Right atrium auricular region (tissue), 2 donors: Measurements from ENCODE around the gene CACNA2D3. TPM values are rescaled to one million over a fixed set of nuclear protein-coding genes. Genes with fewer than 3 reads are reported as not detected.

Source experiments
- DNase-seq: peaks from one replicate; pipeline ENCODE4 v3.0.0-alpha.2; 2019; ENCODE audit warnings: low spot score
- H3K27ac ChIP-seq, 2 donors: fragments of 200-600 bp; sonication (generic); 1 replicate in 1 of 2; 2 replicates in 1 of 2; pipeline ENCODE4 v1.5.1; 2016 to 2019
- H3K27me3 ChIP-seq, 2 donors: fragments of 200-600 bp; sonication (generic); one replicate each; pipeline versions ENCODE4 v1.5.1 to v1.6.0; 2017 to 2019
- H3K36me3 ChIP-seq: fragments of 200-600 bp; sonication (generic); one replicate; pipeline ENCODE4 v1.5.1; 2016
- H3K4me1 ChIP-seq, 2 donors: fragments of 200-600 bp; sonication (generic); one replicate each; pipeline versions ENCODE4 v1.5.1 to v1.6.0; 2017 to 2019
- H3K4me3 ChIP-seq, 2 donors: fragments of 200-600 bp; sonication (generic); 1 replicate in 1 of 2; 2 replicates in 1 of 2; pipeline ENCODE4 v1.5.1; 2017 to 2019; ENCODE audit warnings: mild to moderate bottlenecking in 1 of 2, moderate library complexity in 1 of 2
- H3K9me3 ChIP-seq, 2 donors: fragments of 200-600 bp; sonication (generic); one replicate each; pipeline ENCODE4 v1.5.1; 2019
- CTCF ChIP-seq, 2 donors: fragments of 200-600 bp; sonication (generic); IDR thresholded peaks; one replicate each; pipeline ENCODE4 v1.5.1; 2019; ENCODE audit warnings: antibody characterized with exemption in 2 of 2
- total RNA-seq, 2 donors: library from RNA; depleted of rRNA; stranded (reverse); fragments of >200 nt; gene quantifications; one replicate each; pipeline ENCODE4 v1.1.0, GENCODE V29; 2016

Gene CACNA2D3
- total RNA-seq, 2 donors from 2014 or later, result 10.9 to 17.2 TPM

GRCh38 chr3:54366007-54366750 is 243.8 kb downstream of the CACNA2D3 start:
- no peak for TF ChIP-seq CTCF (IDR thresholded peaks at IDR 0.05)
- peaks cover 0 to 4% of the 10 kb centered on the region in 2 donors for H3K4me1 ChIP-seq

GRCh38 chr3:54366839-54367238 is 244.5 kb downstream of the CACNA2D3 start:
- Histone ChIP-seq H3K4me3 (no peak overlapping the region), H3K27me3 (no peaks in the 10 kb centered on the region), H3K4me1 (no peaks in the 10 kb centered on the region), H3K27ac (no peak overlapping the region), H3K9me3 (no peaks in the 10 kb centered on the region), H3K36me3 (no peaks in the 10 kb centered on the region)
- no peak for DNase-seq
- TF ChIP-seq CTCF (IDR thresholded peaks at IDR 0.05), result no peak

More at GRCh38 chr3:54366007-54366750, 243.8 kb downstream of the CACNA2D3 start:
- Histone ChIP-seq H3K9me3 (no peaks in the 10 kb centered on the region), H3K27ac (no peak overlapping the region), H3K36me3 (no peaks in the 10 kb centered on the region), H3K4me3 (no peak overlapping the region), H3K27me3 (no peaks in the 10 kb centered on the region)
- DNase-seq, result no peak

- Histone ChIP-seq H3K4me1 (peaks cover 0 to 21% of the 10 kb centered on the region in 2 donors), H3K27ac (no peak overlapping the region), H3K27me3 (no peaks in the 10 kb centered on the region), H3K9me3 (no peaks in the 10 kb centered on the region), H3K36me3 (no peaks in the 10 kb centered on the region), H3K4me3 (no peak overlapping the region)
- DNase-seq, result no peak
- TF ChIP-seq CTCF (IDR thresholded peaks at IDR 0.05), result no peak
Observed at GRCh38 chr3:54372232-54372631, 249.9 kb downstream of the CACNA2D3 start.

GRCh38 chr3:54374214-54374852 is 252.0 kb downstream of the CACNA2D3 start:
- Histone ChIP-seq H3K4me3 (no peak overlapping the region), H3K36me3 (no peaks in the 10 kb centered on the region), H3K9me3 (no peaks in the 10 kb centered on the region), H3K27me3 (no peaks in the 10 kb centered on the region), H3K4me1 (peaks cover 0 to 22% of the 10 kb centered on the region in 2 donors), H3K27ac (no peak overlapping the region)
- peak; percentile 16 to 54 for TF ChIP-seq CTCF (IDR thresholded peaks at IDR 0.05)
- DNase-seq, result no peak

GRCh38 chr3:54376142-54376807 is 253.9 kb downstream of the CACNA2D3 start:
- Histone ChIP-seq H3K4me3 (no peak overlapping the region), H3K36me3 (no peaks in the 10 kb centered on the region), H3K27ac (peak overlapping the region in 1 of 2 donors; percentile 8), H3K9me3 (no peaks in the 10 kb centered on the region), H3K27me3 (no peaks in the 10 kb centered on the region), H3K4me1 (peaks cover 0 to 22% of the 10 kb centered on the region in 2 donors)
- no peak for TF ChIP-seq CTCF (IDR thresholded peaks at IDR 0.05)
- DNase-seq, result no peak
